CD4-positive, alpha-beta T cell treated with Interleukin-17A for 1 hour (primary cell): ENCODE data around the gene PDGFC.

Source experiments
- DNase-seq: peaks from one replicate; pipeline ENCODE4 v3.0.0-alpha.2; 2020

The PDGFC gene

DNA sequence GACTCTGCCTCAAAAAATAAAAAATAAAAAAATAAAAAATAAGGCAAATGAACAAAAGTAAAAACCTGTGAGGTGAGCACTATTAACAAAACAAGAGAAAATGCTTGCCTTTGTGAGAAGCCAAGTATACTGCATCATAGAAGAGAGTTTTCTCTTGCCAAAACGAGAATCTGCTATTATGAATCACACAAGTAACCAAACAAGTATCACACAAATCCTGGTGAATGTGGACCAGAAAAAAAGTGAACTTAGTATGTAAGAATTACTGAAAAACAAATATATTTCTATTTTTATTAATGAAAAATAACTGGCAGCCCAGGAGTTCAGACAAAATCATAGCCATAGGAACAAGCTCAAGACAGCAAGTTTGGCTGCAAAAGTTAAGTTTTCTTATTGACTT is 193.5 kb downstream of the PDGFC start:
- DNase-seq: no peak

DNA sequence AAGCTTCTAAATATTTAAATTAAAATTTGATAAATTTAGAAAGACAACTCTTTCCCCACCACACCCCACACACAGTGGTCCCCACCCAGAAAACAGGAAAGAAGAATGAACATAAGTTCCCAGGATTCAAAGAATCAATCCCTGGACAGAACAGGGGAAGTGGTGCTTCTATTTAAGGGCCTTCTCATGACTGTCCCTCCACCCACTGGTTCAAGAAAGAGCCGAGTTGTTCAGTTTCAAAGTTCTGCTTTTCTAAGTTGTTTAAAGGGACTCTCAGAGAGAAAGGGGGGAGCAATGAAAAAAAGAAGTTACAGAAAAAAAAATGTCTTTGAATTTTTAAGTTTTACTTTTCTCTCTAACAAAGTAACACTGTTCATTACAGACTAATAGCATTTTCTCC is 195.8 kb downstream of the PDGFC start:
- DNase-seq: no peak

DNA sequence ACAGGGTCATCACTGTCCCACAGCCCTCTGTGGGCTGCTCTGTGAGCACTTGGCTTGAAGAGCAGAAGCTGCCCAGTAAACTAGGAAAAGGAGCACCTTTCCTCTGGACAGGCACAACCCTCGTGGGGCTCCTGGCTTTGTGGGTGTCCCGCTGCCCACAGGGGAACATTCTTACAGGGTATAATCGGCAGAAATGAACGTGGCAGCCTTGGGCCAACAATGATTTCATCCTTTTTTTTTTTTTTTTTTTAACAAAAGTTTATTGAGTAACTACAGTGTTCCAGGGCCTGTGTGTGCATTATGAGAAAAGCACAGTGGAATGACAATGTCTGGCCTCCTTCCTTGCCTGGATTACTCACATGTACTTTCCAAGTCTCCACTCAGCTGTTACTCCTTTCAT is 197.2 kb downstream of the PDGFC start:
- DNase-seq: no peak

- no peak for DNase-seq
Measured at GRCh38 chr4:156773648-156774357, 197.8 kb downstream of the PDGFC start.

- DNase-seq: no peak
Measured at GRCh38 chr4:156771171-156771837, 200.3 kb downstream of the PDGFC start.

- DNase-seq: no peak
Measured at GRCh38 chr4:156770140-156770539, 201.5 kb downstream of the PDGFC start.

GRCh38 chr4:156767911-156768415 is 203.6 kb downstream of the PDGFC start:
- DNase-seq: no peak

DNA sequence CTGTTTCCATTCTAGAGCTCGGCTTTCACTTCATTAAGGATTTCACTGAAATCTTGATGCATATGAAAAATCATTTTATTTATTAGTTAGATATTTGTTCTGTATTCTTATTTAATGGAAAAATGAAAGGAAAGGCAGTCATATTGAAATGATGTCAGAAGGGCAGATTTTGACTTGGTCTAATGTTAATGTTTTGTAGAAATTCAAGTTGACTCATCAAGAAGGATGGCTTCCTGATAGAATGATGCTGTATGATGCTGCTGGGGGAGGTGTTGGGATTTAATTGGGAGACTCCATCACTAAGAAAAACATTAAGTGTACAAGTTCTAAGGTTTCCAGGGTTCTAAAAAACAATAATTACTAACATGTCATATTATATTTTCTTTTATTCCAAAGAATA is 204.8 kb downstream of the PDGFC start:
- no peak for DNase-seq

GRCh38 chr4:156765277-156765676 is 206.3 kb downstream of the PDGFC start:
- no peak for DNase-seq

DNA sequence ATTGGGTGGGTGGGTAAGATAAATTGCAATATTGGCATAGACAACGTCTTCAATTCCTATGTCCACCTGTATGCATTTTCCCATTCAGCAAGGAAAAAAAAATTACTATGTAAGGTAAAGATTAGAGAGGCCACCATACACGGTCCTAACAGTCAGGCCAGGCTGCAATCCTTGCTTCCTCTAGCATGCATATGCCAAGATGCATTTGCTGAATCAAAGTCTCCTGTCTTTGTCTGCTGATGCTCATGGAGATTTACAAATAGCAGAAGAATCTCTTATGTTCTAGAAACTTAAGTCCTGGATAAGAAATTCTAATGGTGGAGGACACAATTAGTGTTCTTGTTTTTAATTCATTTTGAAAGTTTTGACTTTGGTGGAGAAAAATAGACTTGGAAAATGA is 206.8 kb downstream of the PDGFC start:
- no peak for DNase-seq

DNA sequence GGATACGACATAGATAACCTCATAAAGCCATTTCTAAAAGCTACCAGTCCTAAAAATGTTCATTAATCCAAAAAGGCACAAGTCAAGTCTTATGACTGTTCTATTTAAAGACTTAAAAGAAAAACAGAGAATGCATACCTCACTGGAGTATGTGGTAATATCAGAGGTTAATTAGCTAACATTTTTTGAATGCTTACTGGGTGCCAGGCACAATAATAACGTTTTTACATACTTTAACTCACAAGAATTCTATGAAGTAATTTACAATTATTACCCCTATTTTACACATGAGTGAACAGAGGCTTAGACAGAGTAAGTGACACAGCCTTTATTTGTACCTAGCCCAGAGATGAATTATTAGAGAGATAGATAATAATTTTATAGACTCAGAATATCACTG is 207.5 kb downstream of the PDGFC start:
- no peak for DNase-seq

DNA sequence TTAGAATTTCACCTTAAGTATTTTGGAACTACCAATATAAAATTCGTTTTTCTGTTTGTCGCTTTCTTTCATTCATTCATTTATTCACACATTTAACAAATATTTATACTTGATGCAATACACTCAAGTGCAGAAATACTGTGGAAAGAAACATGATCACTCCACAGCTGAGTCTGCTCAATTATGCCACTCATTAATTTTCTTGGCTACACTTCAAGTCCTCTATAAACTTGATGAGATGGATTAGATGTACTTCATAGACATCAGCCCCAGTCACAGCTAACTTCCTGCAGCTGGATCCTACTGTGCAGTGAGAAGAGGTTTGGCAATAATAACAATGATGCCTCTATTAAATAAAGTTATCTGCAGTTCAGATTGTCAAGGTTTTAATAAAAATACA is 208.1 kb downstream of the PDGFC start:
- no peak for DNase-seq

GRCh38 chr4:156762851-156763250 is 208.7 kb downstream of the PDGFC start:
- no peak for DNase-seq

DNA sequence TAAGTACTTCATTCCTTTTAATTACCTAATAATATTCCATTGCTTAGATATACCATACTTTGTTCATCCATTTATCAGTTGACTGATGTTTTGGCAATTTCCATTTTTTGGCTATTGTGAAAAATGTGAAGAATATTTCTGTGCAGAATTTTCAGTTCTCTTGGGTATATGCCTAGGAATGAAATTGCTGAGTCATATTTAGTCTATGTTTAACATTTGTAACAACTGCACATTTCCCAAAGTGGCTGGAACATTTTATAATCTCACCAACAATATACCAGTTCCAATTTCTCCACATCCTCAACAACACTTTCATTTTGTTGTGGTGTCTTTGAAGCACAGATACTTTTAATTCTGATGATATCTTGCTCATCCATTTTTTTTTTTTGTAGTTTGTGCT is 215.5 kb downstream of the PDGFC start:
- DNase-seq: no peak

- DNase-seq: no peak
Measured at GRCh38 chr4:156754832-156755570, 216.6 kb downstream of the PDGFC start.

DNA sequence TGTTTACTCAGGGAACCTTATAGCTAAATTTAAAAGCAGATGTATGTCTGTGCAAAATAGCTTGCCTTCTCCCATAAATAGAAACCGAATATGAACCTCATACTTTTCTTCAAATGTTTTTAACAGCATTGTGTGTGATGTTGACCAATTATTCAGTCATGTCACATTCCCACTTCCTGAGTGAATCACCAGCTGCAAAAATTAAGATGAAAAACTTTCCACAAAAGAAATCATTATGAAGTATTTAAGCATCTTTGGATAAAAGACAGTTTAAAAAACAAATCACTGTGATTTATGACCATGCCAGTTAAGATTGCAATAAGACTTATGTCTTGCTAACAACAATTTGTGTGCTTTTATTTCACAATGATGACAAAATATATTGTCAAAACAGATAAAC is 220.1 kb downstream of the PDGFC start:
- DNase-seq: no peak

DNA sequence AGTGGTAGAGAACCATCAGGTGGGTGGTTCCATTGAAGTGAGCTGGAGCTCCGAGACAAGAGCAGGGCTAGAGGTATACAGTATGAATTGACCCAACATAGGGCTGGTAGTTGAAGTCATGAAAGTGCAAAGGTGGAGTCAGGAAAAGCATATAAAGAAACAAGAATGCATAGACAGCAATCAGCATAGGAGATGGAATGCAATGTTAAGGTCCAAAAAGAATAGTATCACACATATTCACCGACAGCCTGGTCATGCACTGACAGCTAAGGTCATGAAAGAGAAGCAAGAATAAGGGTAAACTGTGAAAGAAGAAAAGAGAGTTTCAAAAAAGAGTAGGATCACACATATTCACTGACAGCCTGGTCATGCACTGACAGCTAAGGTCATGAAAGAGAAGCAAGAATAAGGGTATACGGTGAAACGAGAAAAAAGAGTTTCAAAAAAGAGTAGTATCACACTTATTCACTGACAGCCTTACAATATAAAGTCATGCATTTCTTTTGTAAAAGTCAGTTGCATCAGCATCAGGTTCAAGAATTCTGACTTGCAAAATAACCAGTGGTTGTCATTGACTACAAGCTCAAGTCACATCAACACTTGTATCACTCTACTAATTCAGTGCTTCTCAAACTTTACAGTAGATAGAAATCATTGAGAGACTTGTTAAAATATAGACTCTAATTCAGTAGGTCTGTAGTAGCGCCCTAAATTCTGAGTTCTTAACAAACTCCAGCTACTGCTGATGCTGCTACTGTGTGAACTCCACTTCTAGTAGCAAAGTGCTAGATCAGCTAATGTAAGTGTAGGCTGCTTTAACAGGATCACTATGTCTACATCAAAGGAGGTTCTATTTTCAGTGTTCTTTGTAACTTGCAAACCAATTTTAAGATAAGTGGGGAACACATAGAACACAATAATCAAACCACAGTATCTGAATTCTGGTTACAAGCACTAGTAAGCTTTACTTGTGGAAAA is 221.9 kb downstream of the PDGFC start:
- no peak for DNase-seq

DNA sequence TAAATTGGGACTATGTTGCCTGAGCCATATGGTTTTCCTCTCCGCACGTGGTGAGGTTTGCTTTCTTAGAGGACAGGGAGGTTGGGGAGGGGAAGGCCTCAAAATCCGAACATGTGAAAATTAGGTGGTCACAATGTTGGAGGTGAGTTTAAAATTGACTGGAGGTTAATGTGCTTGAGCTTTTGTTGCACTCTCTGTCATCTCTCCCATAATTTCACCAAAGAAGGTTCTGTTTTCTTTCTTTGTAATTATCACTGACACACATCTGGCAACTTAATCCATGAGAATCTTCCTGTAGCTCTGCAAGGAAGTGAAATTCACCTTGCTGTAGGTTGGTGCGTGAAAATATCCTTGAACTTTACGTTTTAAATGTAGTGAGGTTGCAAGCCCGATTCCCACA is 225.5 kb downstream of the PDGFC start:
- DNase-seq: no peak

DNA sequence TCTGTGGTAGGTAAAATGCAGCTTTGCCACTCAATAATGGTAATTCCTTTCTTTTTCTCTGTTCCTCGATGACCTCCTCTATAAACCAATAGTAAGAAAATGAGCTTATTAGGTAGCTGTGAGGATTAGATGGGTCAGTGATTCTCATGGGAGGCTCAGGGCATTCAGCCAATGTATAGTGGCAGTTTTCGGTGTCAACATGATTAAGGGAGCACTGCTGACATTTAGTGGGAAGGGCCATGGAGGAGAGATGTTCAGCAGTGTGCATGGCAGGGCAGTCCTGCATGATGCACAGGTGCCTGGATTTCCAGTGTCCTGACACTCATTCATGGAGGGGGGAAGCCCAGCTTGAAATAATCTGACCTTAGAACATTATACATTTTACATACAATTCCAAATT is 232.8 kb downstream of the PDGFC start:
- no peak for DNase-seq

DNA sequence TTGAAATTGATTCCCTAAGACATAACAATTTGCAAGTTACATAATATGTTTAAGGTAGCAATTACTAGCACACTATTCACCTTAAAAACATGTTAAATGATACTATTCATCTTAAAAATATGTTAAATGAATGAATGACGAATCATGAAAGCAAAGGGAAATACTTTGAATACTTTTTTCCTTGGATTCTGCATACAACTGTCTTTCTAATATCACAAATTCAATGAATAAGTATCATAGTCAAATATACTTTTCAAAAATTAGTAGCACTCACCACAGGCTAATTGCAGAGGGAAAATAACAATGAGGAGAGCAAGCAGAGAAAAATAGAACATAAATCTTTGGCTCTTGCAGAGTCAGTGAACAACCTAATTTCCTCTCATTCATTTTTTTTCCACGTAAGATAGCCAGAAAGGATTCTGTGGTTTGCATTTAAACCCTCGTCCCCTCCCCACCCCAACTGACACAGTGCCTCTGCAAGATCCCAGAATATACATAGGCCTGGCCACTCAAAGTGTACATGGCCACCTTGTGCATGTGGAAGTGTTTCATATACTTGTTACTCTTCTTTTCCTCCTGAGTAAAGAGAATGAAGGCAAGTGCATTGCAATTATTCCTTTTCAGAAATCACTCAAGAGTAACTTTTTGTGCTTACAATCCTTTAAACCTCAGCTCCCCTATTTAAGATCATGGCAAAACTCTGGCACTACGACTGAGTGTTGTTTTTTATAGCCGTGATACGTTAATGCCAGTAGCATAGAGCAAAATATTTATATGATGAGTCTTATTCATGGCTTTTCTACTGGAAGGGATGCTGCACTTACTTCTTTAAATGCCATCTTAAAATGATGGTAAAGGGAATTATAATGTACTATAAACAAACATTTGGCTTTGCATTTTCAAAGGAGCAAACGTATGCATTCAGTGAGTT is 236.4 kb downstream of the PDGFC start:
- DNase-seq: no peak

DNA sequence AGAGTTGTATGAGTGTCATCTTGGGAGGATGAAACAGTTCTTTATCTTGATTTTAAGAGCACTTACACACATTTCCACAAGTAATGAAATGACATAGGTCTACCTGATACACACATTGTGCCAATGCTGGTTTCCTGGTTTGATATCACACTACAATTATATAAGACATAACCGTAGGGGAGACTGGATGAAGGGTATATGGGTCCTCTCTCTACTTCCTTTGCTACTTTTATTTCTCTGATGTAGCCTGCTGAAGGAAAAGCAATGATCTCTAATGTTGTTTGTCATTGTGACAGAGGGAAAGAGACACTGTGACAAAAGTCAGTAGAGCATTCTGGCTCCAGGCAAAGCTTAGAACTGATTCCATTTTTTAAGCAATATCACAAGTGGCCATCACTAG is 238.0 kb downstream of the PDGFC start:
- DNase-seq: no peak

DNA sequence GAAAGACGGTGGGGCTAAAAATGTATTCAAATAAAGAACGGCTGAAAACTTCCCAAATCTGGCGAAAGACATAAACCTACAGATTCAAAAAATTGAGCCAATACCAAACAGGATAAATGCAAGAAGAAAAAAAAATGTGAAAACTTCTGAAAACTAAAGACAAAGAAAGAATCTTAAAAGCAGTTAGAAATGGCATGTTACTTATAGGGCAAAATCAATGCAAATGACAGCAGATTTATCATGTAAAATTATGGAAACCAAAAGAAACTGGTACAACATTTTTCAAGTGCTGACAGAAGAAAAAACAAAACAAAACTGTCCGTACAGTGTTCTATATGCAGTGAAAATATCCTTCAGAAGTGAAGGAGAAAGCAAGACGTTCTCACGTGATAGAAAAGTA is 239.0 kb downstream of the PDGFC start:
- DNase-seq: no peak
